ENCODE results near the gene ZNF17. TPM values are rescaled to one million over a fixed set of nuclear protein-coding genes. Genes with fewer than 3 reads are reported as not detected.

ZNF17 gene
- total RNA-seq (2022; extraction: Qiagen RNA extraction; ENCODE audit: low read depth): 4.2 to 6.4 TPM (median 4.9 TPM) in 5 replicates

GRCh38 chr19:57410877-57411671 lies at the start of gene ZNF17:
Gene ZNF17, plus strand, starts transcription at chr19:57411161. Its CDS starts 2,455 bp downstream, at chr19:57413616.

DNA sequence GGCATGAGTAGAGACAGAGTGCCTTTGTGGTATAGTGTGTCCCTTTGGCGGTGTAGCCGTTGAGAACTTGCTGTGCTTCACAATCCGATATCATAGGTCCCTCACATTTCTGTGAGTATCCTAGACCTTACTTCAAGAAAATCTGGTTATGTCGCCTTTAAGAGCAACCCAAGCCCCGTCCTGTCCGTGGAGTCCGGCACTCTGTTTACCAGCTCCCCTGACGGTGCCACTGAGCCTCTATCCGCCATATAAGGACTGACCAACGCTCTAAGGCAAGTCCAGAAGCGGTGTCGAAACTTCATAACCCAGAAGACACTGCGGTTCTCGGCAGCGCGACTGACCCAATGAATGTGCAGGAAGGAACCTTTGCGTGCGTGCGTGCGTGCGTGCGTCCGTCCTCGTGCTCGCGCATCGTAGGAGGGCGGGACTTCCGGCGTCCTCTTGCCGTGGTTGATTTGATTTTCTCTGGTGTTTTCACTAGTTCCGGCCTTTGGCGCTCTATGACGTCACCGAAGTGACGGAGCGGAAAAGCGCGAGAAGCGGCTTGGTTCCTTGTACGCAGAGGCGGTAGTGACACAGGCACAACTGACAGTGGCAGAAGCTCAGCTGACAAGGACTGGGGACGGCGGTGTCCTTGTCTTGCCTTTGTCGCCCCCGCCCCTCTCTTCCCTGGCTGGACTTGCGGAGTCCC lies 47.8 kb upstream of the ZNF17 start, which contains the start of the genes TRAPPC2B and ZNF547:
Gene TRAPPC2B (plus strand): TSS at position 555 of the 691 bp plus-strand sequence. CDS start 1,283 bp downstream, outside the sequence.
Gene ZNF547 (plus strand): TSS at position 555 of the 691 bp plus-strand sequence. CDS start 5,005 bp downstream, outside the sequence.

GRCh38 chr19:57389730-57390598 lies 21.0 kb upstream of the ZNF17 start, which contains the start of gene ZNF548:
Gene ZNF548, plus strand, starts transcription at chr19:57389854. Its CDS starts 246 bp downstream, at chr19:57390100.

GRCh38 chr19:57435062-57435978 lies 24.4 kb downstream of the ZNF17 start, which contains the start of gene ZNF749:
Gene ZNF749, plus strand, starts transcription at chr19:57435325. Its CDS starts 254 bp downstream, at chr19:57435579.

Other genes with a start within 250 kb of the ZNF17 start
- not detected in 5 replicates for gene DUXA, start 243.7 kb upstream of the ZNF17 start, total RNA-seq (2022; extraction: Qiagen RNA extraction; ENCODE audit: low read depth)
- 6.3 to 10.3 TPM (median 8.6 TPM) in 5 replicates for gene ZNF264, start 219.7 kb upstream of the ZNF17 start, total RNA-seq (2022; extraction: Qiagen RNA extraction; ENCODE audit: low read depth)
- 0.26 to 0.53 TPM (median 0.38 TPM) in 3 of 5 replicates, not detected in the others for gene AURKC, start 180.1 kb upstream of the ZNF17 start, total RNA-seq (2022; extraction: Qiagen RNA extraction; ENCODE audit: low read depth)
- gene ZNF805, start 170.5 kb upstream of the ZNF17 start, total RNA-seq (2022; extraction: Qiagen RNA extraction; ENCODE audit: low read depth): 1.1 to 2.6 TPM (median 2.1 TPM) in 5 replicates
- gene ZNF460, start 130.7 kb upstream of the ZNF17 start, total RNA-seq (2022; extraction: Qiagen RNA extraction; ENCODE audit: low read depth): 0.85 to 1.5 TPM (median 1.2 TPM) in 5 replicates
- 1.3 to 2.1 TPM (median 1.8 TPM) in 5 replicates for gene ZNF543, start 90.7 kb upstream of the ZNF17 start, total RNA-seq (2022; extraction: Qiagen RNA extraction; ENCODE audit: low read depth)
- gene ZNF304, start 59.9 kb upstream of the ZNF17 start, total RNA-seq (2022; extraction: Qiagen RNA extraction; ENCODE audit: low read depth): 1.8 to 2.3 TPM (median 2.1 TPM) in 5 replicates
- 12.2 to 16.4 TPM (median 13.2 TPM) in 5 replicates for gene TRAPPC2B, start 47.6 kb upstream of the ZNF17 start, total RNA-seq (2022; extraction: Qiagen RNA extraction; ENCODE audit: low read depth)
- gene ZNF547, start 47.6 kb upstream of the ZNF17 start, total RNA-seq (2022; extraction: Qiagen RNA extraction; ENCODE audit: low read depth): 1.2 to 3.6 TPM (median 1.8 TPM) in 5 replicates
- gene ZNF548, start 21.3 kb upstream of the ZNF17 start, total RNA-seq (2022; extraction: Qiagen RNA extraction; ENCODE audit: low read depth): 3.2 to 4.6 TPM (median 4.1 TPM) in 5 replicates
- gene ZNF749, start 24.2 kb downstream of the ZNF17 start, total RNA-seq (2022; extraction: Qiagen RNA extraction; ENCODE audit: low read depth): 12.5 to 19.1 TPM (median 15.3 TPM) in 5 replicates
- gene VN1R1, start 46.0 kb downstream of the ZNF17 start, total RNA-seq (2022; extraction: Qiagen RNA extraction; ENCODE audit: low read depth): 0.06 TPM in 1 of 5 replicates, not detected in the others
- gene ZNF772, start 66.4 kb downstream of the ZNF17 start, total RNA-seq (2022; extraction: Qiagen RNA extraction; ENCODE audit: low read depth): 0.97 to 2.1 TPM (median 1.4 TPM) in 5 replicates
- 5.8 to 8.5 TPM (median 6.7 TPM) in 5 replicates for gene ZNF419, start 76.6 kb downstream of the ZNF17 start, total RNA-seq (2022; extraction: Qiagen RNA extraction; ENCODE audit: low read depth)
- gene ZNF773, start 88.8 kb downstream of the ZNF17 start, total RNA-seq (2022; extraction: Qiagen RNA extraction; ENCODE audit: low read depth): 5.0 to 6.0 TPM (median 5.3 TPM) in 5 replicates
- 1.3 to 2.0 TPM (median 1.8 TPM) in 5 replicates for gene ZNF549, start 116.2 kb downstream of the ZNF17 start, total RNA-seq (2022; extraction: Qiagen RNA extraction; ENCODE audit: low read depth)
- gene ZNF550, start 148.7 kb downstream of the ZNF17 start, total RNA-seq (2022; extraction: Qiagen RNA extraction; ENCODE audit: low read depth): 2.2 to 4.5 TPM (median 3.8 TPM) in 5 replicates
- 3.7 to 6.0 TPM (median 4.2 TPM) in 5 replicates for gene ZNF416, start 167.8 kb downstream of the ZNF17 start, total RNA-seq (2022; extraction: Qiagen RNA extraction; ENCODE audit: low read depth)
- not detected in 5 replicates for gene ZIK1, start 173.0 kb downstream of the ZNF17 start, total RNA-seq (2022; extraction: Qiagen RNA extraction; ENCODE audit: low read depth)
- 4.5 to 6.3 TPM (median 5.1 TPM) in 5 replicates for gene ZNF530, start 188.7 kb downstream of the ZNF17 start, total RNA-seq (2022; extraction: Qiagen RNA extraction; ENCODE audit: low read depth)
- gene ZNF134, start 203.1 kb downstream of the ZNF17 start, total RNA-seq (2022; extraction: Qiagen RNA extraction; ENCODE audit: low read depth): 8.5 to 9.6 TPM (median 9.3 TPM) in 5 replicates
- 5.6 to 7.1 TPM (median 6.0 TPM) in 5 replicates for gene ZNF211, start 222.0 kb downstream of the ZNF17 start, total RNA-seq (2022; extraction: Qiagen RNA extraction; ENCODE audit: low read depth)